Neural cell (in vitro differentiated cells): ENCODE measurements around the gene PPM1H.

Source experiments
- EP300 ChIP-seq: fragments of 450-650 bp; conservative IDR thresholded peaks from 2 replicates; pipeline ENCODE4 v1.6.1; 2014; ENCODE audit warnings: antibody characterized with exemption, mild to moderate bottlenecking, moderate library complexity; ENCODE audit not compliant: poor library complexity, severe bottlenecking
- EZH2 ChIP-seq: fragments of 200-600, 300-800 bp; shearing (Covaris generic), sonication (generic); IDR thresholded peaks from 2 replicates; pipeline ENCODE4 v1.6.1; 2014; ENCODE audit warnings: antibody characterized with exemption, low read length, borderline replicate concordance, mild to moderate bottlenecking; ENCODE audit not compliant: insufficient read depth, poor library complexity, severe bottlenecking
- MXI1 ChIP-seq: fragments of 450-650 bp; conservative IDR thresholded peaks from 2 replicates; pipeline ENCODE4 v1.6.1; 2014; ENCODE audit warnings: antibody characterized with exemption, mild to moderate bottlenecking; ENCODE audit not compliant: poor library complexity, severe bottlenecking
- POLR2AphosphoS5 ChIP-seq: IDR thresholded peaks from 2 replicates; pipeline ENCODE4 v1.6.1; 2012
- RAD21 ChIP-seq: fragments of 450-650 bp; conservative IDR thresholded peaks from 2 replicates; pipeline ENCODE4 v1.6.1; 2014; ENCODE audit warnings: antibody characterized with exemption, mild to moderate bottlenecking, moderate library complexity
- REST ChIP-seq: IDR thresholded peaks from 2 replicates; pipeline ENCODE4 v1.6.1; 2012; ENCODE audit warnings: borderline replicate concordance
- SMC3 ChIP-seq: fragments of 450-650 bp; conservative IDR thresholded peaks from 2 replicates; pipeline ENCODE4 v1.6.1; 2014; ENCODE audit warnings: antibody characterized with exemption, mild to moderate bottlenecking, moderate library complexity; ENCODE audit not compliant: poor library complexity
- TAF1 ChIP-seq: IDR thresholded peaks from 2 replicates; pipeline ENCODE4 v1.6.1; 2012; ENCODE audit warnings: low read depth
- TF ChIP-seq, protein P1 (sequence below): fragments of 450-650 bp; IDR thresholded peaks from 2 replicates; pipeline ENCODE4 v1.5.1; 2014; ENCODE audit warnings: antibody characterized with exemption, mild to moderate bottlenecking, moderate library complexity; ENCODE audit not compliant: poor library complexity, severe bottlenecking

DNA sequence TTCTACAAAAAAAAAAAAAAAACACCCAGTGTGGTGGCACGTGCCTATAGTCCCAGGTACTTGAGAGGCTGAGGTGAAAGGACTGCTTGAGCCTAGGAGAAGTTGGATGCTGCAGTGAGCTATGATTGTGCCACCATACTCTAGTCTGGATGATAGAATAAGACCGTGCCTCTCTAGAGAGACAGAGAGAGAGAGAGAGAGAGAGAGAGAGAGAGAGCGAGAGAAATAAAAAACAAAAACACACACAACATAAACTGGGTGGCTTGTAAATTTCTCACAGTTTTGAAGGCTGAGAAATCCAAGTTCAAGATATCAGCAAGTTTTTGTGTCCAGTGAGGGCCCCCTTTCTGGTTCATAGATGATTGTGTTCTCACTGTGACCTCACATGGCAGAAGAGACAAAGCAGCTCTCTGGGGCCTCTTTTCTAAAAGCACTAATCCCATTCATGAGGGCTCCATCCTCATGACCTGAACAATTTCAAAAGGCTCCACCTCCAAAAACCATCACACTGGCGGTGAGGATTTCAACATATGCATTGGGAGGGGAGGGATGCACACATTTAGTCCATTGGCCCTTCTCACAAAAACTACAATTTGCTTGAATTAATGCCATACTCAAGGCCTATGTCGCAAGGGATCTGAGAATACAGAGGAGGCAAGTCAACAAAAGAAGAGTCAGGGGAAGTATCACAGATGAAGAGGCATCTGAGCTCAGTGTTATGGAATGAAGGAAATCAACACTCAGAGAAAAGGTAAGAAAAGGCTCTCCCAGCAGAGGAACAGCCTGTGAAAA, 94.9 kb downstream of the PPM1H start:
- TF ChIP-seq, protein P1, sequence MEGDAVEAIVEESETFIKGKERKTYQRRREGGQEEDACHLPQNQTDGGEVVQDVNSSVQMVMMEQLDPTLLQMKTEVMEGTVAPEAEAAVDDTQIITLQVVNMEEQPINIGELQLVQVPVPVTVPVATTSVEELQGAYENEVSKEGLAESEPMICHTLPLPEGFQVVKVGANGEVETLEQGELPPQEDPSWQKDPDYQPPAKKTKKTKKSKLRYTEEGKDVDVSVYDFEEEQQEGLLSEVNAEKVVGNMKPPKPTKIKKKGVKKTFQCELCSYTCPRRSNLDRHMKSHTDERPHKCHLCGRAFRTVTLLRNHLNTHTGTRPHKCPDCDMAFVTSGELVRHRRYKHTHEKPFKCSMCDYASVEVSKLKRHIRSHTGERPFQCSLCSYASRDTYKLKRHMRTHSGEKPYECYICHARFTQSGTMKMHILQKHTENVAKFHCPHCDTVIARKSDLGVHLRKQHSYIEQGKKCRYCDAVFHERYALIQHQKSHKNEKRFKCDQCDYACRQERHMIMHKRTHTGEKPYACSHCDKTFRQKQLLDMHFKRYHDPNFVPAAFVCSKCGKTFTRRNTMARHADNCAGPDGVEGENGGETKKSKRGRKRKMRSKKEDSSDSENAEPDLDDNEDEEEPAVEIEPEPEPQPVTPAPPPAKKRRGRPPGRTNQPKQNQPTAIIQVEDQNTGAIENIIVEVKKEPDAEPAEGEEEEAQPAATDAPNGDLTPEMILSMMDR: no peak
- TF ChIP-seq EZH2 (no peak), MXI1 (no peak), REST (no peak), POLR2AphosphoS5 (no peak), SMC3 (no peak), TAF1 (no peak), EP300 (no peak), RAD21 (no peak)
